Natural killer cell treated with Interleukin-12 subunit alpha and Interleukin-12 subunit beta and Interleukin-15 and Interleukin-18, amount 100 ng/mL, for 72 hours (primary cell): ENCODE measurements around the gene SEZ6L. TPM values are rescaled to one million over a fixed set of nuclear protein-coding genes. Genes with fewer than 3 reads are reported as not detected.
"Not testable (repeated sequence)": the region's sequence is repeated elsewhere in the genome, so short reads cannot be mapped to it uniquely, and the experiment has no call there.

Source experiments
- ATAC-seq, 2 donors: fragments of 150-1000 bp; cut with Tn5 transposase in 1 of 2; sonication (Bioruptor Pico), chemical (Tn5 transposase) in 1 of 2; 2 replicates each; pipeline ENCODE4 v1.10.0; 2021
- DNase-seq: peaks from one replicate; pipeline ENCODE4 v3.0.0; 2022; ENCODE audit warnings: low spot score
- H3K27ac Mint-ChIP-seq, 2 donors: 1 replicate in 1 of 2; 2 replicates in 1 of 2; pipeline ENCODE4 v1.8.0; 2022; ENCODE audit warnings: mixed read lengths in 2 of 2, mild to moderate bottlenecking in 1 of 2, moderate library complexity in 1 of 2
- H3K27me3 Mint-ChIP-seq, 2 donors: 1 replicate in 1 of 2; 2 replicates in 1 of 2; pipeline ENCODE4 v1.8.0; 2022; ENCODE audit warnings: mixed read lengths in 2 of 2
- H3K36me3 Mint-ChIP-seq: one replicate; pipeline ENCODE4 v1.8.0; 2022; ENCODE audit warnings: mixed read lengths
- H3K4me1 Mint-ChIP-seq, 2 donors: 1 replicate in 1 of 2; 2 replicates in 1 of 2; pipeline ENCODE4 v1.8.0; 2022; ENCODE audit warnings: low read depth in 2 of 2, mixed read lengths in 2 of 2, mild to moderate bottlenecking in 1 of 2
- H3K4me3 Mint-ChIP-seq: one replicate; pipeline ENCODE4 v1.8.0; 2022; ENCODE audit warnings: mixed read lengths
- H3K9me3 Mint-ChIP-seq: 2 replicates; pipeline ENCODE4 v1.8.0; 2022; ENCODE audit warnings: mixed read lengths
- total RNA-seq, 2 donors: library from RNA; stranded (reverse); gene quantifications; one replicate each; pipeline ENCODE4 v1.2.3, GENCODE V29; 2022

Gene SEZ6L
- total RNA-seq, 2 donors from 2014 or later = not detected

DNA sequence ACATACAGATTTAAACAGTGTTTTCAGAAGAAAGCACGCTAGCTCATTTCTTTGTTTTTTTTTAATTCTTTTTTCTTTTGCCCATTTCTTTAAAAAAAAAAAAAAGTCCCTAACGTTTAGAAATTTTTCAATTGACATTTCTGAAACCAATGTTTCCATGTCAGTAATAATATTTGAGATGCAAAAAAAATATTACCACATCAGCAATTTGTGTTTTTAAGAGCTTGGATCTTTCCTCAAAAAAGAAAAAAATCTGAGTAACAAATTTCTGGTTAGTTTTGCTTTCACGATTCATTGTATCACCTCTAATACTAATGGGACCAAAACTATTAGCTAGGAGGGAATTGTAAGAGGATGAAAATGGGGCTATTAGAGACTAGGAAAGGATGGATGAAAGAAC, 219.9 kb downstream of the SEZ6L start:
- no peak for ATAC-seq
- no peak for DNase-seq
- no peaks in the 10 kb centered on the region for H3K9me3 Mint-ChIP-seq
- no peaks in the 10 kb centered on the region for H3K36me3 Mint-ChIP-seq
- peaks cover 19 to 21% of the 10 kb centered on the region in 2 donors for H3K27me3 Mint-ChIP-seq
- no peak overlapping the region for H3K27ac Mint-ChIP-seq
- no peak overlapping the region for H3K4me3 Mint-ChIP-seq
- H3K4me1 Mint-ChIP-seq = no peaks in the 10 kb centered on the region

DNA sequence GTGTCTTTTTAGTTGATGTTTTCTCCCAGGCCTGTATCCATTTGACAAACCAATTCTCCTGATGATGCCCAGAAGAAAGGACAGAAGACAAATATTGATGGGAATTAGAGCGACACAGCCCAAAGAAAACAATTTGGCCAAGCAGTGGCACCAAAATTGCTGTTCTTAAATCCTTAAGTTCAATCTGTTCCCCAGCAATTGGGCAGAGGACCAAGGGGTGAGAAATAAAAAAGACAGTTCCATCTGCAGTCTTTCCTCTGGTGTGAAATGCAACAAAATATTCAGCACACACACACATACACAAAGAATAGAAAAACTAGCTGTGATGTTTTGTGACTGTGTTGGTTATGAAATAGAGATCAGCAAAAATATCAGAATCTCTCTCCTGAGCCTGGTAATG, 221.8 kb downstream of the SEZ6L start:
- H3K4me1 Mint-ChIP-seq = no peaks in the 10 kb centered on the region
- H3K4me3 Mint-ChIP-seq = no peak overlapping the region
- H3K27me3 Mint-ChIP-seq = peaks cover 15 to 18% of the 10 kb centered on the region in 2 donors
- H3K36me3 Mint-ChIP-seq = no peaks in the 10 kb centered on the region
- DNase-seq (no peak), ATAC-seq (no peak)
- no peaks in the 10 kb centered on the region for H3K9me3 Mint-ChIP-seq
- no peak overlapping the region for H3K27ac Mint-ChIP-seq

DNA sequence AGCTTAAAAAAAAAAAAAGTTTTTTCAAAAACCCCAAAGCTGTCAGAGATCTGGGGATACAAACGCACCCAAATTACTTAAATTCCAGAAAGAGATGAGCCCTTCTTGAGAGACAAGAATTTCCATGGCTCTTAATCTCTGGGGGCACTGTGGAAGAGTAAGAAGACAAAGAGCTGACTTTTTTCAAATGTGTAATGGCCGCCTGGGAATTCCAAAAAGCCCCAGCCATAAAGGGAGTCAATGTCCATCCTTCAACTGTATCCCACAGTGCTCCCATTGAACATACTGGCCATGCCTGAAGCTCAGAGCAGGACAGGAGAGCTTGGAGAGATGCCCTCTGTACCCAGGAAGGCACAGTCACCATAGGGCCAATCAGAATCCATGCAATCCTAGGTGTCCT, 222.4 kb downstream of the SEZ6L start:
- Mint-ChIP-seq H3K36me3 (no peaks in the 10 kb centered on the region), H3K9me3 (no peaks in the 10 kb centered on the region), H3K4me3 (no peak overlapping the region), H3K27me3 (peaks cover 15 to 18% of the 10 kb centered on the region in 2 donors), H3K4me1 (no peaks in the 10 kb centered on the region), H3K27ac (no peak overlapping the region)
- no peak for ATAC-seq
- DNase-seq = no peak

DNA sequence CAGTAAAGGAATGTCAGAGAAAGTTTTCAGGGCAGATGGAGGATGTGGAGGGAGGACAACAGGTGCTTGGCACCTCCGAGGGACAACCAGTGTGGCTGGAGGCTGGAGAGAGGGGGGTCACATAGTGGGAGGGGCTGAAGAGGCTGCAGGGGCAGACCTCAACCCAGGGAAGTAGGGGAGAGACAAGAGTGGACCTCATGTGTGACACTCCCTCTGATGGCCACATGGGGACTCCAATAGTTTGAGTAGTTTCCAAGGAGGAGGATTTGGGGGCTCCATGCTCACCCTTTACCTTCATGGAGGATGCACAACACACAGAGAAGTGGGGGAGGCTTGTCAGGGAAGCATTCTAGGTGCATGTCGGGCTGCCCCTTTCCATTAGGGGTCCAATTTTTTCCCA, 224.7 kb downstream of the SEZ6L start:
- ATAC-seq = no peak
- Mint-ChIP-seq H3K4me1 (no peaks in the 10 kb centered on the region), H3K27me3 (peaks cover 7 to 15% of the 10 kb centered on the region in 2 donors), H3K4me3 (no peak overlapping the region), H3K9me3 (no peaks in the 10 kb centered on the region), H3K36me3 (no peaks in the 10 kb centered on the region), H3K27ac (no peak overlapping the region)
- no peak for DNase-seq

DNA sequence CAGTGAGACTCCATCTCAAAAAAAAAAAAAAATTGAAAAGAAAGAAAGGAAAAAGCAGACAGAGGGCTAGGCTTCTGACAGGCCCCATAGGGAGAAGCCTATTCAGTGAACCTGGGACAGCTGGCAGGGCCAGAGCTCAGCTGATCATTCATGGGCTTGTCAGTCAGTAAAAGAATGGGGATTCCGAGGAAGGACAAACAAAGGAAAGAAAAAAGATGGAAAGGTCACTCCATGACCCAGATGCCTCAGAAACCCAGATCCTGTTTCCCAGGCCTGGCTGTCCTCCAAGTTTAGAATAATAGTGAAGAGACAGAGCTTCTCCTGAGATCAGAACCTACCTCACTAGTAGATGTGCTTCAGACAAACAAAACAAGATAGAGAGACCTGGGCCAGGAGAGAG, 225.5 kb downstream of the SEZ6L start:
- H3K9me3 Mint-ChIP-seq = no peaks in the 10 kb centered on the region
- ATAC-seq (no peak), DNase-seq (no peak)
- no peaks in the 10 kb centered on the region for H3K4me1 Mint-ChIP-seq
- peaks cover 7 to 13% of the 10 kb centered on the region in 2 donors for H3K27me3 Mint-ChIP-seq
- no peaks in the 10 kb centered on the region for H3K36me3 Mint-ChIP-seq
- H3K4me3 Mint-ChIP-seq = no peak overlapping the region
- no peak overlapping the region for H3K27ac Mint-ChIP-seq

DNA sequence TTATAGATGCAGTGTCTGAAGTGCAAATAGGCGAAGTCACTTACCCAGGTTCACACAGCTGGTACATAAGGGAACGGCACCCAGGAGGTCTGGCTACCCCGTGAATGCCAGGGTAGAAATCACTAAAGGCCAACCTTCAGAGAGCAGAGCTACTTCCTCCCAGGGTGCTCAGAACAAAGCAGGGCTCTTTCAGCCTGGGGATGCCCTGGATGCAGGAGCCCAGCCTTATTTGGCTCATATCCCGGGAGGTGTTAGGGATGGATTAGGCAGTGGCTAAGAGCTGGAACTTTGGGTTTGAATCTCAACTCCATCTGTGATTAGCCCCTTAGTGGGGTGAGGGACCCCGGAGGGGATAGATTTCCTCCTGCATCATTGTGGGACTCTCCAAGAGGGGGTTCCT, 226.7 kb downstream of the SEZ6L start:
- Mint-ChIP-seq H3K36me3 (no peaks in the 10 kb centered on the region), H3K27ac (no peak overlapping the region), H3K9me3 (no peaks in the 10 kb centered on the region), H3K27me3 (peaks cover 7 to 13% of the 10 kb centered on the region in 2 donors), H3K4me3 (no peak overlapping the region), H3K4me1 (no peaks in the 10 kb centered on the region)
- DNase-seq (no peak), ATAC-seq (no peak)

DNA sequence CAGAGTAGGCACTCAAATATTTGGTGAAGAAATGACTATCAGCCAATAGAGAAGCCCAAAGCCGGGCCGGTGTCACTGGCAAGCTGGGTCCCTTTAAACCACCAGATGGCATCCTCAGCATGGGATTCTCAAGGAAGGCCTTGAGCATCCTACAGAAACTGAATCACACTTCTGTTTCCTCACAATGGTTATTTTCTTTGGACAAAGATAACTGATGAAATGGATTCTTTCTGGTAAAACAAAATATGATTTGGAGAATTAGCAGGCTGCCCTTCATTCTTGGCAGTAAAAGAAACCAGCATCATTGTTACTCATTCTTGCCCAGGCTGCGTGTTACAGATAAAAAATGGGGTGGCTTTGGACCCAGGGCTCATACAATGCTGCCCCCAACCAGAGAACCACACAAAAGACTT, 229.5 kb downstream of the SEZ6L start:
- ATAC-seq (peak in 1 of 2 donors; percentile 62), DNase-seq (no peak)
- H3K4me3 Mint-ChIP-seq = no peak overlapping the region
- peaks cover 10 to 19% of the 10 kb centered on the region in 2 donors for H3K27me3 Mint-ChIP-seq
- H3K36me3 Mint-ChIP-seq = no peaks in the 10 kb centered on the region
- no peak overlapping the region for H3K27ac Mint-ChIP-seq
- H3K4me1 Mint-ChIP-seq = no peaks in the 10 kb centered on the region
- no peaks in the 10 kb centered on the region for H3K9me3 Mint-ChIP-seq

DNA sequence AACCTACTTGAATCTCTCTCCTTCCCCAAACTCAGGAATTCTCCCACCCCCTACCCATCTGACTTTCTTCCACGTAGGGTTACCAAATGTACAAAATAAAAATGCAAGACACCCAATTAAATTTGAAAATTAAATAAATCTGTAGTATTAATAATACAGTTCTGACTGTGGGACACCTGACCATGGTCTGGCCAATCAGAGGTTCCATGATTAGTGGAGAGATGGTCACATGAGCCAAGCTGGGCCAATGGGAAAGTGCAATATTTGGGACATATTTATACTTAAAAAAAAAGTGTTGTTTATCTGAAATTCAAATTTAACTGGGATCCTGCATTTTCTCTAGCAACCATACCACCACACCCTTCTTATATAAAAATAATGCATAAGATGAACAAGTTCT, 230.0 kb downstream of the SEZ6L start:
- no peaks in the 10 kb centered on the region for H3K9me3 Mint-ChIP-seq
- no peak overlapping the region for H3K4me3 Mint-ChIP-seq
- no peaks in the 10 kb centered on the region for H3K4me1 Mint-ChIP-seq
- no peak for DNase-seq
- ATAC-seq = no peak
- no peak overlapping the region for H3K27ac Mint-ChIP-seq
- H3K27me3 Mint-ChIP-seq = peaks cover 12 to 19% of the 10 kb centered on the region in 2 donors
- H3K36me3 Mint-ChIP-seq = no peaks in the 10 kb centered on the region

DNA sequence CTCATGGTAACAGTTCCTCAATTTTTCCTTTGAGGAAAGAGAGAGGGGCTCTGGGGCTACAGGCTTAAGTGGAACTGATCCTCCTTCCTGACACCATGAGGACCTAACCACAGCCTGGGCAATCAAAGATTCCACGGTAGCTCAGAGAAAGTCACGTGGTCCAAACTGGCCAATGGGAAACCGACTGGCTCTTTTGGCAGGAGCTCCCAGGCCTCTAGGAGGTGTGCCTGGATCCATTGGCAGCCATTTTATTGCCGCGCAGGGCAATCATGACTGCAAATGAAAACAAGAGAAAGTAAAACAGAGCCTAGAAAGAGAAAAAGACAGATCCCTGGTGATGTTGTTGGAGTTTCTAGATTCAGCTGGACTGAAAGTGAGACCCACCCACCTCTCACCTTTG, 232.5 kb downstream of the SEZ6L start:
- no peak overlapping the region for H3K4me3 Mint-ChIP-seq
- ATAC-seq = no peak
- no peaks in the 10 kb centered on the region for H3K4me1 Mint-ChIP-seq
- DNase-seq = no peak
- no peak overlapping the region for H3K27ac Mint-ChIP-seq
- no peaks in the 10 kb centered on the region for H3K36me3 Mint-ChIP-seq
- H3K27me3 Mint-ChIP-seq = peaks cover 21 to 24% of the 10 kb centered on the region in 2 donors
- H3K9me3 Mint-ChIP-seq = no peaks in the 10 kb centered on the region

DNA sequence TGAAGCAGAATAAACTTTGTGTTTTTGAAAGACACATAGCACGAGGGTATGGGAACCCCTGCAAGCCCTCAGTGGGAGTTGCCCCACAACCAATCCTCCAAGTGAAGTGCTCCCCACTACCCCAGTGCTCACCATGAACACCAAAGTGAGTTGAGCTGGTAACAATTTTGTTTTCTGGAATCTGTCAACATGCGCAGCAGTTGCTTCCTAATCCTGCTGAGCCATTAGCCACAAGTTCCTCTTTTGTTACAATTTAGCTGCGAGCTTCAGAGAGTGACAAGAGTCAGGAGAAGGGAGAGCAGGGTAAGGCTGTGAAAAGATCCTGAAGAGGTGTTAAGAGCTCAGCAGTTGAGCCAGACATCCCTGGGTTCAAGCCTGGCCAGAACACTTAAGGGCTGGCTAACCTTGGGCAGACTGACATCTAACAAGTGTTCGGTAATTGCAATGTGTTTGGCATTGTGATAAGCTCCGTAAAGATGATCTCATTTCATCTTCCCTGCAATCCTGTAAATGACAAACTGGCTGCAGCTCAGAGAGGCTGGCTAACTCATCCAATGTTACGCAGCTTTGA, 235.7 kb downstream of the SEZ6L start:
- Mint-ChIP-seq H3K36me3 (no peaks in the 10 kb centered on the region), H3K4me3 (no peak overlapping the region), H3K27ac (no peak overlapping the region), H3K9me3 (no peaks in the 10 kb centered on the region), H3K4me1 (no peaks in the 10 kb centered on the region), H3K27me3 (peaks cover 21 to 26% of the 10 kb centered on the region in 2 donors)
- no peak for ATAC-seq
- no peak for DNase-seq

DNA sequence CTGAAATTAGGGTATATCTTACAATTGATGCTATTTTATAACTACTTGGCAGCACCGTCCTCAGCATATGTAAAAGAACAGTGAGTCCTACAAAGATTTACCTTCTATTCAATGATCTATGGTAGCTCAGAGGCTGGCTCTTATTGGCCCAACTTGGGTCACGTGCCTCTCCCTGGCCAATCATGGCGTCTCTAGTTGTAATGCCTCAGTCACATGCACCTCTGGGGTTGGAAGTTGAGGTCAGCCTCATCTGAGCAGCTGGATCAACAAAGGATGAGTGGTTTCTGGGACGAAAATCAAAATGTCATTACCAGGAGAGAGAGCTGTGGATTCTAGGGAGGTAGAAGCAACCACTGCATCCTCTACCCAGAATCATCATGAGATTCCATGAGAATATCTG, 236.9 kb downstream of the SEZ6L start:
- Mint-ChIP-seq H3K27me3 (peaks cover 21 to 28% of the 10 kb centered on the region in 2 donors), H3K36me3 (no peaks in the 10 kb centered on the region), H3K9me3 (no peaks in the 10 kb centered on the region), H3K4me1 (no peaks in the 10 kb centered on the region), H3K27ac (no peak overlapping the region), H3K4me3 (no peak overlapping the region)
- no peak for ATAC-seq
- no peak for DNase-seq

DNA sequence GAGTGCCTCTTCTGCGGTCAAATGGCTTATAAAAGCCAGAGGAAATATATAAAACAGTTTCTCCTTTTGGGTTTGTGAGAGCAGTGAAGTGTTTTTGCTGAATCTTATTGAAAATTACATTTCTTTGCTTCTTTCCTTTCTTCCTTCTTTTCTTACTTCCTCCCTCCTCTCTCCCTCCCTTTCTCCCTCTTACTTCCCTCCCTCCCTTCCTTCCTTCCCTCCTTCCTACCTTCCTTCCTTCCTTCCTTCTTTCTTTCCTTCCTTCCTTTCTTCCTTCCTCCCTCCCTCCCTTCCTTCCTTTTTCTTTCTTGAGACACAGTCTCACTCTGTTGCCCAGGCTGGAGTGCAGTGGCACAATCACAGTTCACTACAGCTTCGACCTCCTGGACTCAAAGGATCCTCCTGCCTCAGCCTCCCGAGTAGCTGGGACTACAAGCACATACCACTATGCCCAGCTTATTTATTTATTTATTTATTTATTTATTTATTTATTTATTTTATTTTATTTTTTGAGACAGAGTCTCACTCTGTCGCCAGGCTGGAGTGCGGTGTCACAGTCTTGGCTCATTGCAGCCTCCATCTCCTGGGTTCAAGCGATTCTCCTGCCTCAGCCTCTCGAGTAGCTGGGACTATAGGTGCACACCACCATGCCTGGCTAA, 239.4 kb downstream of the SEZ6L start:
- not testable (repeated sequence) for ATAC-seq, H3K4me1 Mint-ChIP-seq, H3K9me3 Mint-ChIP-seq, H3K27ac Mint-ChIP-seq, H3K4me3 Mint-ChIP-seq, DNase-seq, H3K36me3 Mint-ChIP-seq
- H3K27me3 Mint-ChIP-seq = peaks cover 14 to 17% of the 10 kb centered on the region in 2 donors

DNA sequence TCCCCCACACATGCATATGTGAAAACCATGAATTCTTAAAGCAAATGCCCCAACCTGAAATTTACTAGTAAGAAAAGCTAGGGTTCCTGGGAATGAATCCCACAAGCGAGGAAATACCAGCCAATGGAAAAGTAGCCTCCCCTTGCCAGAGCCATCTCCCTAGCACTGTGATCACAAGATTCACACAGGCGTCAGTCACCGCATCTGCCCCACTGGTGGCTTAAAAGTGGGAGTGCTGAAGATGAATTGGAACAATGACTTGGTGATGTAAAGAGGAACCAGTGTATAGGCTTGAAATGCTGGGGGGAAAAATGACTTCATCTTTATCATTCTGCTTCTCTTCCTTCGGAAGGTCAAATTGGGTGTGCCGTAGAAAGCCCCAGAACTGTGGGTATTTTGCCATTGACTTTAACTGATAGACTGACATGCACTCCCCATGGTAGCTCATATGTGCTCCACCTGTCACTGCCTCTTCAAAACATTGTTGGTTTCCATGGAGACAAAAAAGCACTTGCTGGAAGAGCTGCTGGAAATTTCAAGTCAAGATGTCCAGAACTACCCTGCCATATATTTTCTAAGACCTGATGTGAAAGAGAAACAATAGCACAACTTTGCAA, 240.6 kb downstream of the SEZ6L start:
- Mint-ChIP-seq H3K4me1 (no peaks in the 10 kb centered on the region), H3K9me3 (no peaks in the 10 kb centered on the region), H3K27ac (no peak overlapping the region), H3K36me3 (no peaks in the 10 kb centered on the region), H3K4me3 (no peak overlapping the region), H3K27me3 (peaks cover 3 to 11% of the 10 kb centered on the region in 2 donors)
- ATAC-seq (no peak), DNase-seq (no peak)

DNA sequence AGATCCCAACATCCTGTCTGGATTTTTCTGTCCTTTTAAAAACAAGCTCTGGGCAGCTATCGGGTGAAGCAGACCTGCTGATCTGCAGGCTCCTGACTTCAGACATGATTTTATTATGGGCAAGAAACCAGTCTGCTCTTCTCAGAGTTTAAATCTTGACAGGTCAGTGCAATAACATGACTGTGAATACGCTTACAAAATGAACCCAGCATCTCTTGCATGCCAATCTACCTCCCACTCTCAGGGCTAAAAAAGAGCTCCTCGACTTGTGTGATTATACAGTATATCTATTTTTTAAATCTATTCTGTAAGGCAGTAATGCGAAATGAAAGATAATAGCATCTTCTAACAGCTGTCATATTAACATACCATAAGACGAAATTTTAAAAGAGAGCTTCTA, 241.1 kb downstream of the SEZ6L start:
- H3K27ac Mint-ChIP-seq = no peak overlapping the region
- H3K4me3 Mint-ChIP-seq = no peak overlapping the region
- H3K4me1 Mint-ChIP-seq = no peaks in the 10 kb centered on the region
- peaks cover under 1 to 10% of the 10 kb centered on the region in 2 donors for H3K27me3 Mint-ChIP-seq
- no peak for DNase-seq
- H3K36me3 Mint-ChIP-seq = no peaks in the 10 kb centered on the region
- H3K9me3 Mint-ChIP-seq = no peaks in the 10 kb centered on the region
- ATAC-seq = no peak
